NK-92 (cell line): ENCODE results near the gene CACNA2D2.

Experiments used
- DNase-seq: peaks from one replicate; lab custom pipeline; 2025; ENCODE audit not compliant: unreplicated experiment; lab: John Stamatoyannopoulos, UW

Gene CACNA2D2

GRCh38 chr3:50502584-50503423 lies 630 bp downstream of the CACNA2D2 start:
- DNase-seq, result no peak

GRCh38 chr3:50502225-50502583 lies 1.2 kb downstream of the CACNA2D2 start:
- DNase-seq, result no peak

GRCh38 chr3:50495609-50496423 lies 7.6 kb downstream of the CACNA2D2 start:
- DNase-seq, result no peak

GRCh38 chr3:50494126-50494525 lies 9.3 kb downstream of the CACNA2D2 start:
- no peak for DNase-seq

- DNase-seq, result no peak
These were observed 9.8 kb downstream of the CACNA2D2 start for GRCh38 chr3:50493623-50494022.

- no peak for DNase-seq
These were observed 10.3 kb downstream of the CACNA2D2 start for GRCh38 chr3:50493086-50493485.

- DNase-seq, result no peak
These were observed 12.4 kb downstream of the CACNA2D2 start for GRCh38 chr3:50491023-50491422.

GRCh38 chr3:50490424-50490823 lies 13.0 kb downstream of the CACNA2D2 start:
- no peak for DNase-seq

GRCh38 chr3:50487181-50487580 lies 16.3 kb downstream of the CACNA2D2 start:
- no peak for DNase-seq

GRCh38 chr3:50486219-50486888 lies 17.1 kb downstream of the CACNA2D2 start:
- DNase-seq, result no peak

- DNase-seq, result no peak
These were observed 18.7 kb downstream of the CACNA2D2 start for GRCh38 chr3:50484722-50485121.

- no peak for DNase-seq
These were observed 20.1 kb downstream of the CACNA2D2 start for GRCh38 chr3:50483374-50483773.

GRCh38 chr3:50481992-50482391 lies 21.4 kb downstream of the CACNA2D2 start:
- no peak for DNase-seq

GRCh38 chr3:50480471-50480870 lies 23.0 kb downstream of the CACNA2D2 start:
- no peak for DNase-seq

GRCh38 chr3:50479523-50479922 lies 23.9 kb downstream of the CACNA2D2 start:
- no peak for DNase-seq

- no peak for DNase-seq
These were observed 24.7 kb downstream of the CACNA2D2 start for GRCh38 chr3:50478671-50479260.

- DNase-seq, result no peak
These were observed 25.4 kb downstream of the CACNA2D2 start for GRCh38 chr3:50478051-50478450.

- DNase-seq, result no peak
These were observed 28.1 kb downstream of the CACNA2D2 start for GRCh38 chr3:50475348-50475747.

- no peak for DNase-seq
These were observed 28.7 kb downstream of the CACNA2D2 start for GRCh38 chr3:50474717-50475116.

- DNase-seq, result no peak
These were observed 29.7 kb downstream of the CACNA2D2 start for GRCh38 chr3:50473768-50474167.

- no peak for DNase-seq
These were observed 30.5 kb downstream of the CACNA2D2 start for GRCh38 chr3:50472958-50473357.
